HCT116 (cell line): ENCODE measurements around the gene TCF7L2. TPM values are rescaled to one million over a fixed set of nuclear protein-coding genes. Genes with fewer than 3 reads are reported as not detected.
A peak's percentile ranks its signal among the peaks of the same experiment; 100 is the strongest.

ENCODE experiments used
- ATAC-seq: fragments of 200-7000 bp; cut with Tn5 transposase; 2 replicates; pipeline ENCODE4 v1.9.1; 2020; ENCODE audit warnings: mild to moderate bottlenecking, moderate library complexity
- BruUV-seq: library from RNA; stranded (reverse); fragments of 400-500 nt; replicated peaks from 2 replicates; lab custom pipeline; 2021; lab: Mats Ljungman, UMichigan
- CTCF ChIA-PET: fragments of 300-600 bp; sonication (Branson Sonifier 250); formaldehyde crosslinking; loops from one replicate; lab custom pipeline; 2021; ENCODE audit warnings: antibody characterized with exemption; lab: Charles Lee
- POLR2A ChIA-PET: fragments of 300-600, 350-600 bp; sonication (Branson Sonifier 250); formaldehyde crosslinking; loops from one replicate; lab custom pipeline; 2021; ENCODE audit warnings: antibody characterized with exemption; lab: Charles Lee
- RAD21 ChIA-PET, 2 experiments: fragments of 300-600 bp; sonication (Branson Sonifier 250); formaldehyde crosslinking; loops; one replicate each; lab custom pipeline; 2023; ENCODE audit warnings: low total read pairs in 2 of 2; ENCODE audit not compliant: uncharacterized antibody in 2 of 2, unreplicated experiment in 2 of 2, low non-redundant PET in 1 of 2; lab: Charles Lee
- DNase-seq: peaks from one replicate; pipeline ENCODE4 v3.0.0-alpha.2; 2010; ENCODE audit warnings: low read depth, low spot score
- H2AFZ ChIP-seq: fragments of 200-600 bp; shearing (Covaris generic), sonication (generic); 2 replicates; pipeline ENCODE4 v1.6.1; 2017; ENCODE audit warnings: low read depth, mixed run types, mixed read lengths, antibody characterized with exemption, low read length; ENCODE audit not compliant: poor library complexity, severe bottlenecking
- H3K27ac ChIP-seq: 2 replicates; pipeline ENCODE4 v1.5.1; 2012; ENCODE audit warnings: low read depth, low read length
- H3K27me3 ChIP-seq: fragments of 200-600 bp; sonication (generic); 2 replicates; pipeline ENCODE4 v1.6.1; 2016; ENCODE audit warnings: mixed run types, low read length, mixed read lengths; ENCODE audit not compliant: insufficient read depth
- H3K36me3 ChIP-seq, 2 experiments: fragments of 200-500 bp in 1 of 2; fragments of 200-600 bp in 1 of 2; sonication (Bioruptor generic) in 1 of 2; sonication (generic) in 1 of 2; 2 replicates each; pipeline versions ENCODE4 v1.5.1 to v1.6.1; 2014 to 2016; ENCODE audit warnings: low read length in 2 of 2, inconsistent platforms in 1 of 2, mixed read lengths in 1 of 2, mixed run types in 1 of 2; ENCODE audit not compliant: insufficient read depth in 2 of 2, control insufficient read depth in 1 of 2
- H3K4me1 ChIP-seq, 2 experiments: fragments of 200-600 bp in 1 of 2; sonication (generic) in 1 of 2; 2 replicates each; pipeline versions ENCODE4 v1.5.1 to v1.6.1; 2012 to 2017; ENCODE audit warnings: low read length in 2 of 2, inconsistent platforms in 1 of 2, mild to moderate bottlenecking in 1 of 2, mixed read lengths in 1 of 2, mixed run types in 1 of 2, moderate library complexity in 1 of 2; ENCODE audit not compliant: insufficient read depth in 2 of 2, control insufficient read depth in 1 of 2
- H3K4me2 ChIP-seq: fragments of 200-600 bp; sonication (generic); 2 replicates; pipeline ENCODE4 v1.6.1; 2017; ENCODE audit warnings: mixed run types, low read length, mixed read lengths
- H3K4me3 ChIP-seq, 2 experiments: fragments of 200-600 bp in 1 of 2; sonication (generic) in 1 of 2; replicated peaks in 1 of 2; 2 replicates each; pipeline ENCODE4 v1.5.1; 2011 to 2016; ENCODE audit warnings: low read length in 2 of 2, control low read depth in 1 of 2, low read depth in 1 of 2, mild to moderate bottlenecking in 1 of 2, mixed read lengths in 1 of 2, mixed run types in 1 of 2
- H3K79me2 ChIP-seq: fragments of 200-600 bp; sonication (generic); 2 replicates; pipeline ENCODE4 v1.6.1; 2017; ENCODE audit warnings: mild to moderate bottlenecking, mixed run types, low read length, moderate library complexity, mixed read lengths; ENCODE audit not compliant: insufficient read depth
- H3K9ac ChIP-seq: fragments of 200-600 bp; sonication (generic); 2 replicates; pipeline ENCODE4 v1.6.1; 2016; ENCODE audit warnings: low read length, mixed read lengths
- H3K9me2 ChIP-seq: fragments of 200-600 bp; sonication (generic), shearing (Covaris generic); 2 replicates; pipeline ENCODE4 v1.6.1; 2017; ENCODE audit warnings: mixed run types, mild to moderate bottlenecking, moderate library complexity; ENCODE audit not compliant: insufficient read depth
- H3K9me3 ChIP-seq, 2 experiments: fragments of 200-500 bp in 1 of 2; fragments of 200-600 bp in 1 of 2; sonication (Bioruptor generic) in 1 of 2; sonication (generic) in 1 of 2; 2 replicates each; pipeline ENCODE4 v1.6.1; 2014 to 2017; ENCODE audit warnings: low read length in 2 of 2, mixed read lengths in 2 of 2, inconsistent platforms in 1 of 2, low read depth in 1 of 2, mild to moderate bottlenecking in 1 of 2, mixed run types in 1 of 2, moderate library complexity in 1 of 2; ENCODE audit not compliant: control insufficient read depth in 1 of 2, insufficient read depth in 1 of 2
- H4K20me1 ChIP-seq: fragments of 200-600 bp; sonication (generic), shearing (Covaris generic); 2 replicates; pipeline ENCODE4 v1.6.1; 2017; ENCODE audit warnings: mixed run types, mild to moderate bottlenecking, moderate library complexity; ENCODE audit not compliant: insufficient read depth
- CBX3 ChIP-seq: IDR thresholded peaks from 2 replicates; pipeline ENCODE4 v1.6.1; 2012; ENCODE audit warnings: low read depth
- CTCF ChIP-seq, 3 experiments: fragments of 200-600 bp in 1 of 3; sonication (generic) in 1 of 3; IDR thresholded peaks in 2 of 3; conservative IDR thresholded peaks in 1 of 3; 2 replicates each; pipeline ENCODE4 v1.5.1; 2012 to 2017; ENCODE audit warnings: low read depth in 2 of 3, low read length in 2 of 3, antibody characterized with exemption in 1 of 3, borderline replicate concordance in 1 of 3, control low read depth in 1 of 3, mild to moderate bottlenecking in 1 of 3, mixed read lengths in 1 of 3, mixed run types in 1 of 3, moderate library complexity in 1 of 3; ENCODE audit not compliant: insufficient read depth in 1 of 3
- EGR1 ChIP-seq: IDR thresholded peaks from 2 replicates; pipeline ENCODE4 v1.6.1; 2012; ENCODE audit warnings: low read depth
- EZH2 ChIP-seq: fragments of 200-600 bp; sonication (generic); IDR thresholded peaks from 2 replicates; pipeline ENCODE4 v1.6.1; 2017; ENCODE audit warnings: antibody characterized with exemption, mixed run types
- FOSL1 ChIP-seq: IDR thresholded peaks from 2 replicates; pipeline ENCODE4 v1.6.1; 2012; ENCODE audit warnings: low read depth
- POLR2A ChIP-seq: IDR thresholded peaks from 2 replicates; pipeline ENCODE4 v1.7.0; 2011; ENCODE audit warnings: borderline replicate concordance; ENCODE audit not compliant: insufficient read depth, insufficient read length; ENCODE audit errors: extremely low read depth
- POLR2AphosphoS5 ChIP-seq: IDR thresholded peaks from 2 replicates; pipeline ENCODE4 v1.6.1; 2011; ENCODE audit warnings: mild to moderate bottlenecking, low read depth, low read length, moderate library complexity
- RAD21 ChIP-seq: IDR thresholded peaks from 2 replicates; pipeline ENCODE4 v1.6.1; 2012; ENCODE audit warnings: low read depth, mild to moderate bottlenecking
- SIN3A ChIP-seq: IDR thresholded peaks from 2 replicates; pipeline ENCODE4 v1.6.1; 2012; ENCODE audit warnings: low read depth
- TCF7L2 ChIP-seq: IDR thresholded peaks from 2 replicates; pipeline ENCODE4 v1.7.0; 2011; ENCODE audit warnings: borderline replicate concordance, inconsistent platforms; ENCODE audit not compliant: insufficient read depth, insufficient read length; ENCODE audit errors: extremely low read depth
- ZBTB33 ChIP-seq: IDR thresholded peaks from 2 replicates; pipeline ENCODE4 v1.6.1; 2011; ENCODE audit warnings: mild to moderate bottlenecking, low read length, moderate library complexity; ENCODE audit not compliant: insufficient replicate concordance; ENCODE audit errors: extremely low read depth
- intact Hi-C: fragments of 100-400 bp; cut with micrococcal nuclease; formaldehyde crosslinking; loops from 2 replicates; pipeline ENCODE4 v1.10.0; 2022
- total RNA-seq: library from RNA; stranded (reverse); gene quantifications from one replicate; pipeline ENCODE4 v1.2.1, GENCODE V29; 2021; ENCODE audit not compliant: unreplicated experiment
- TF ChIP-seq, protein P1 (sequence below): IDR thresholded peaks from 2 replicates; pipeline ENCODE4 v1.6.1; 2012

Gene TCF7L2
- total RNA-seq, 1 experiment from 2014 or later, result 164 TPM

DNA sequence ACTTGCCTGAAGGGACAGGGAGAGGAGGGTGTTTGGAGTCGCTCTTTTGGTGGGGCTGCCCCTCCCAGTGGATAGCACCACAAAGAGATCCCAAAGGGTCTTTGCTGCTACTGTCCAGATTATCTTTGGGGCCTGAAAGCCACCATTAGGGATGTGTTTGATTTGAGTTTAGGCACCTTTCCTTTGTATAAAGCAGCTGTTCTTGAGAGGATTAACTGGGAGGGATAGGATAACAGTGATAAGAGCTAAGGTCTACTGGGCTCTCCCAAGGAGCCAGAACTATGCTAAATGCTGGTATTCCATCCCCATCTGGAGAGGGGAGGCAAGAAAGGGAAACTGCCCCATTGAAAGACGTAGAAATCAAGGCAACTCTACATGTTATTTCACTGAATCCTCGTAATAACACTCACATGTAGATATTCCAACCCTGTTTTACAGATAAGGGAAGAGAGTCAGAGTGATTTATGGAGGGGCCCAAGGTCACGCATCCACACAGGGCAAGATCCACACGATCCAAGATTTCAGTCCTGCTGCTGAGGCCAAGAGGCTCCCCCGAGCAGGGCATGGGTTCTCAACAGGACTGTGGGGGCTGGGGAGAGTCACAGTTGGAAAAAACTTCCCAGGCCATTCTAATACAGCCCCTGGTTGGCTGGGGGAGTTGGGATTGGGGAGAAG, 11.1 kb upstream of the TCF7L2 start:
- TF ChIP-seq EGR1 (no peak), POLR2AphosphoS5 (no peak), CTCF (IDR thresholded peaks at IDR 0.05 in 2 of 3, conservative IDR thresholded peaks at IDR 0.05 in 1 of 3; ENCODE audit: borderline replicate concordance in 1 of 3, insufficient read depth in 1 of 3, low read depth in 2 of 3, low read length in 2 of 3) (no peak), CBX3 (no peak), FOSL1 (no peak)
- TF ChIP-seq, protein P1, sequence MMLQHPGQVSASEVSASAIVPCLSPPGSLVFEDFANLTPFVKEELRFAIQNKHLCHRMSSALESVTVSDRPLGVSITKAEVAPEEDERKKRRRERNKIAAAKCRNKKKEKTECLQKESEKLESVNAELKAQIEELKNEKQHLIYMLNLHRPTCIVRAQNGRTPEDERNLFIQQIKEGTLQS, result no peak
- Histone ChIP-seq H4K20me1 (no peaks in the 10 kb centered on the region), H3K9me3 (no peaks in the 10 kb centered on the region), H3K4me3 (no peak overlapping the region), H3K27me3 (no peaks in the 10 kb centered on the region), H3K9ac (no peak overlapping the region), H3K36me3 (no peaks in the 10 kb centered on the region), H3K79me2 (no peaks in the 10 kb centered on the region), H3K9me2 (no peaks in the 10 kb centered on the region), H3K4me2 (no peak overlapping the region), H3K27ac (no peak overlapping the region), H2AFZ (no peak overlapping the region), H3K4me1 (peaks cover 0 to 5% of the 10 kb centered on the region in 2 experiments; a peak in 1 of 4 replicates)
- ChIA-PET RAD21 (no interaction called here), CTCF (no interaction called here), POLR2A (no interaction called here)
- intact Hi-C loops, result no loop called here
- ATAC-seq, result peak; percentile 19; the same call in 1 of the 2 replicates
- BruUV-seq, result no TSS peak
- no peak for DNase-seq

DNA sequence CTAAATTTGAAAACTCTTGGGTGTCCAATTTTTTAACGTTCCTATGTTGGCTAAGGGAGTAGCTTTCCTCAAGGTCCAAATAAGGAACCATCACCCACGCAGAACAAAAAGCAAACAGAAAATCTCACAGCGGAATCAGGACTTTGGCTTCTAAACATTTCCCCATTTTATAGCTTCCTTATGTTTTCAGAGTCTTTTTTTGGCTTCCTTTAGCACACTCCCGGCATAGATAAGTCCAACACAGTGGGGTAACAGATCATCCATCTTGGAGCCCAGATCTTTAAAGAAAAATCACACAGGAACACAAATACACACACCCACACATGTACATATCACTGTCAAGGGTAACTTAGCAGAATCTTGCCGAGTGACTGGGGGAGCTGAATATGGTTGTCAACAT, 4.2 kb upstream of the TCF7L2 start:
- ATAC-seq (no peak), DNase-seq (no peak)
- H2AFZ ChIP-seq, result no peak overlapping the region
- no peak overlapping the region for H3K4me3 ChIP-seq
- POLR2A ChIA-PET, result no interaction called here
- intact Hi-C loops, result no loop called here
- H3K4me1 ChIP-seq, result peaks cover 24% of the 10 kb centered on the region in 2 experiments
- H3K9me2 ChIP-seq, result no peaks in the 10 kb centered on the region
- H3K79me2 ChIP-seq, result peaks cover 7% of the 10 kb centered on the region
- no peak overlapping the region for H3K27ac ChIP-seq
- H3K9ac ChIP-seq, result no peak overlapping the region
- H3K27me3 ChIP-seq, result no peaks in the 10 kb centered on the region
- CTCF ChIA-PET, result no interaction called here
- BruUV-seq, result no TSS peak
- no peaks in the 10 kb centered on the region for H4K20me1 ChIP-seq
- H3K9me3 ChIP-seq, result no peaks in the 10 kb centered on the region
- no peak overlapping the region for H3K4me2 ChIP-seq
- RAD21 ChIA-PET, result no interaction called here
- no peaks in the 10 kb centered on the region; a peak in 1 of 4 replicates for H3K36me3 ChIP-seq
- no peak for TF ChIP-seq CTCF (IDR thresholded peaks at IDR 0.05 in 2 of 3, conservative IDR thresholded peaks at IDR 0.05 in 1 of 3; ENCODE audit: borderline replicate concordance in 1 of 3, insufficient read depth in 1 of 3, low read depth in 2 of 3, low read length in 2 of 3)
- TF ChIP-seq TCF7L2, result no peak
- no peak for TF ChIP-seq CBX3
- no peak for TF ChIP-seq ZBTB33
- no peak for TF ChIP-seq RAD21
- TF ChIP-seq FOSL1, result no peak
- no peak for TF ChIP-seq SIN3A
- no peak for TF ChIP-seq EZH2
- no peak for TF ChIP-seq EGR1
- no peak for TF ChIP-seq POLR2A
